ENCODE results near the gene NR1H4. TPM values are rescaled to one million over a fixed set of nuclear protein-coding genes. Genes with fewer than 3 reads are reported as not detected.

Gene NR1H4
- total RNA-seq, 1 experiment from 2014 or later, result not detected

- no peaks in the 10 kb centered on the region for H3K9me3 ChIP-seq
- H3K4me1 Mint-ChIP-seq (ENCODE audit: low read depth, unreplicated experiment), result no peaks in the 10 kb centered on the region
- TF ChIP-seq CTCF (IDR thresholded peaks at IDR 0.05; ENCODE audit: insufficient read depth in 1 of 2, low read depth in 1 of 2, low read length in 1 of 2, severe bottlenecking in 1 of 2, unreplicated experiment in 1 of 2), result no peak
- no peaks in the 10 kb centered on the region for H3K9me3 Mint-ChIP-seq (ENCODE audit: unreplicated experiment)
- H3K27ac Mint-ChIP-seq (ENCODE audit: unreplicated experiment), result no peak overlapping the region
- no peak overlapping the region for H3K4me3 Mint-ChIP-seq (ENCODE audit: unreplicated experiment)
- no peak for DNase-seq
- H3K4me3 ChIP-seq (ENCODE audit: low read depth, low read length), result no peak overlapping the region
- H3K4me1 ChIP-seq, result no peaks in the 10 kb centered on the region
- ChIA-PET CTCF (no interaction called here), POLR2A (no interaction called here)
- peaks cover 21% of the 10 kb centered on the region for H3K27me3 Mint-ChIP-seq (ENCODE audit: insufficient read depth, unreplicated experiment)
- no peaks in the 10 kb centered on the region for H3K27me3 ChIP-seq (replicated peaks; ENCODE audit: control insufficient read depth, insufficient read depth, low read length)
- intact Hi-C loops (cut with micrococcal nuclease; ENCODE audit: unreplicated experiment), result no loop called here
- no TSS peak for BruUV-seq (replicated peaks)
- no peaks in the 10 kb centered on the region for H3K36me3 ChIP-seq (ENCODE audit: control insufficient read depth, insufficient read depth, low read length)
- H3K36me3 Mint-ChIP-seq (ENCODE audit: insufficient read depth, unreplicated experiment), result no peaks in the 10 kb centered on the region
Measured at GRCh38 chr12:100528471-100529127, 54.9 kb downstream of the NR1H4 start.

GRCh38 chr12:100529756-100530350, 56.2 kb downstream of the NR1H4 start:
- H3K4me1 ChIP-seq, result no peaks in the 10 kb centered on the region
- ChIA-PET CTCF (no interaction called here), POLR2A (no interaction called here)
- H3K9me3 Mint-ChIP-seq (ENCODE audit: unreplicated experiment), result no peaks in the 10 kb centered on the region
- no TSS peak for BruUV-seq (replicated peaks)
- DNase-seq, result no peak
- no peaks in the 10 kb centered on the region for H3K27me3 ChIP-seq (replicated peaks; ENCODE audit: control insufficient read depth, insufficient read depth, low read length)
- H3K4me1 Mint-ChIP-seq (ENCODE audit: low read depth, unreplicated experiment), result no peaks in the 10 kb centered on the region
- H3K27me3 Mint-ChIP-seq (ENCODE audit: insufficient read depth, unreplicated experiment), result peaks cover 19% of the 10 kb centered on the region
- H3K9me3 ChIP-seq, result no peaks in the 10 kb centered on the region
- no peak overlapping the region for H3K4me3 Mint-ChIP-seq (ENCODE audit: unreplicated experiment)
- H3K36me3 Mint-ChIP-seq (ENCODE audit: insufficient read depth, unreplicated experiment), result no peaks in the 10 kb centered on the region
- no peak overlapping the region for H3K27ac Mint-ChIP-seq (ENCODE audit: unreplicated experiment)
- H3K4me3 ChIP-seq (ENCODE audit: low read depth, low read length), result no peak overlapping the region
- H3K36me3 ChIP-seq (ENCODE audit: control insufficient read depth, insufficient read depth, low read length), result no peaks in the 10 kb centered on the region
- no peak for TF ChIP-seq CTCF (IDR thresholded peaks at IDR 0.05; ENCODE audit: insufficient read depth in 1 of 2, low read depth in 1 of 2, low read length in 1 of 2, severe bottlenecking in 1 of 2, unreplicated experiment in 1 of 2)
- intact Hi-C loops (cut with micrococcal nuclease; ENCODE audit: unreplicated experiment), result no loop called here

GRCh38 chr12:100533376-100533775, 59.7 kb downstream of the NR1H4 start:
- H3K27ac Mint-ChIP-seq (ENCODE audit: unreplicated experiment), result no peak overlapping the region
- BruUV-seq (replicated peaks), result no TSS peak
- H3K4me1 ChIP-seq, result no peaks in the 10 kb centered on the region
- H3K9me3 Mint-ChIP-seq (ENCODE audit: unreplicated experiment), result no peaks in the 10 kb centered on the region
- H3K27me3 Mint-ChIP-seq (ENCODE audit: insufficient read depth, unreplicated experiment), result peaks cover 20% of the 10 kb centered on the region
- no peak for TF ChIP-seq CTCF (IDR thresholded peaks at IDR 0.05; ENCODE audit: insufficient read depth in 1 of 2, low read depth in 1 of 2, low read length in 1 of 2, severe bottlenecking in 1 of 2, unreplicated experiment in 1 of 2)
- intact Hi-C loops (cut with micrococcal nuclease; ENCODE audit: unreplicated experiment), result no loop called here
- H3K4me1 Mint-ChIP-seq (ENCODE audit: low read depth, unreplicated experiment), result no peaks in the 10 kb centered on the region
- CTCF ChIA-PET, result no interaction called here
- no peaks in the 10 kb centered on the region for H3K36me3 Mint-ChIP-seq (ENCODE audit: insufficient read depth, unreplicated experiment)
- H3K4me3 ChIP-seq (ENCODE audit: low read depth, low read length), result no peak overlapping the region
- H3K36me3 ChIP-seq (ENCODE audit: control insufficient read depth, insufficient read depth, low read length), result no peaks in the 10 kb centered on the region
- POLR2A ChIA-PET, result no interaction called here
- no peaks in the 10 kb centered on the region for H3K27me3 ChIP-seq (replicated peaks; ENCODE audit: control insufficient read depth, insufficient read depth, low read length)
- DNase-seq, result no peak
- H3K4me3 Mint-ChIP-seq (ENCODE audit: unreplicated experiment), result no peak overlapping the region
- no peaks in the 10 kb centered on the region for H3K9me3 ChIP-seq

Data from Caco-2 (cell line).